Fibroblast of lung (primary cell): ENCODE results near the gene GK.

Experiments
- CTCF ChIP-seq, 2 donors: IDR thresholded peaks in 1 of 2; conservative IDR thresholded peaks in 1 of 2; 1 replicate in 1 of 2; 2 replicates in 1 of 2; pipeline ENCODE4 v1.5.1; 2011 to 2012; ENCODE audit warnings: low read length in 2 of 2, control low read depth in 1 of 2, inconsistent platforms in 1 of 2, low read depth in 1 of 2, mild to moderate bottlenecking in 1 of 2
- EZH2 ChIP-seq: IDR thresholded peaks from 2 replicates; pipeline ENCODE4 v1.5.1; 2012; ENCODE audit warnings: low read length, control low read depth, mild to moderate bottlenecking; ENCODE audit errors: missing control alignments

GRCh38 chrX:30655991-30656390 lies 2.8 kb downstream of the GK start:
- TF ChIP-seq CTCF (conservative IDR thresholded peaks at IDR 0.05 in 1 of 2, IDR thresholded peaks at IDR 0.05 in 1 of 2; ENCODE audit: low read depth in 1 of 2, low read length in 2 of 2): no peak
- no peak for TF ChIP-seq EZH2
